ENCODE data around the gene TDP1. TPM values are rescaled to one million over a fixed set of nuclear protein-coding genes. Genes with fewer than 3 reads are reported as not detected.

The TDP1 gene
- total RNA-seq, 1 experiment from 2014 or later: 23.9 TPM

GRCh38 chr14:89983375-89983774 lies 27.6 kb downstream of the TDP1 start:
- Histone ChIP-seq H3K27ac (ENCODE audit: low read length) (no peak overlapping the region), H3K4me3 (ENCODE audit: low read depth in 2 of 2, low read length in 2 of 2) (no peak overlapping the region), H3K27me3 (ENCODE audit: control insufficient read depth, insufficient read depth, low read length) (no peaks in the 10 kb centered on the region), H3K4me1 (ENCODE audit: control insufficient read depth, insufficient read depth, low read length) (no peaks in the 10 kb centered on the region), H3K36me3 (ENCODE audit: control insufficient read depth, insufficient read depth, low read length) (peaks cover 11% of the 10 kb centered on the region), H3K9me3 (ENCODE audit: control insufficient read depth, insufficient read depth, low read depth, low read length) (no peaks in the 10 kb centered on the region)
- ATAC-seq: no peak
- in situ Hi-C loops (cut with HindIII; ENCODE audit: low pct_unique_long_range_greater_than_20kb, low sequenced_read_pairs): no loop called here
- POLR2A ChIA-PET: no interaction called here
- intact Hi-C loops (cut with micrococcal nuclease; ENCODE audit: unreplicated experiment): no loop called here
- no peak for DNase-seq (ENCODE audit: low read depth, low spot score)
- BruUV-seq (replicated peaks): no TSS peak
- CTCF ChIA-PET: no interaction called here
- TF ChIP-seq REST (IDR thresholded peaks at IDR 0.05; ENCODE audit: insufficient read depth in 1 of 2, low read depth in 2 of 2, low read length in 1 of 2) (no peak), CTCF (IDR thresholded peaks at IDR 0.05) (no peak)

- TF ChIP-seq REST (IDR thresholded peaks at IDR 0.05; ENCODE audit: insufficient read depth in 1 of 2, low read depth in 2 of 2, low read length in 1 of 2) (no peak), POLR2AphosphoS5 (IDR thresholded peaks at IDR 0.05; ENCODE audit: low read depth, low read length) (no peak), SIN3A (IDR thresholded peaks at IDR 0.05; ENCODE audit: borderline replicate concordance, insufficient read depth, low read depth, low read length) (no peak), CTCF (IDR thresholded peaks at IDR 0.05) (no peak)
- ATAC-seq (no peak), DNase-seq (ENCODE audit: low read depth, low spot score) (no peak)
- Histone ChIP-seq H3K9me3 (ENCODE audit: control insufficient read depth, insufficient read depth, low read depth, low read length) (no peaks in the 10 kb centered on the region), H3K27ac (ENCODE audit: low read length) (no peak overlapping the region), H3K4me3 (ENCODE audit: low read depth in 2 of 2, low read length in 2 of 2) (no peak overlapping the region), H3K36me3 (ENCODE audit: control insufficient read depth, insufficient read depth, low read length) (peaks cover 8% of the 10 kb centered on the region), H3K27me3 (ENCODE audit: control insufficient read depth, insufficient read depth, low read length) (no peaks in the 10 kb centered on the region), H3K4me1 (ENCODE audit: control insufficient read depth, insufficient read depth, low read length) (no peaks in the 10 kb centered on the region)
- intact Hi-C loops (cut with micrococcal nuclease; ENCODE audit: unreplicated experiment): no loop called here
- ChIA-PET POLR2A (no interaction called here), CTCF (no interaction called here)
- in situ Hi-C loops (cut with HindIII; ENCODE audit: low pct_unique_long_range_greater_than_20kb, low sequenced_read_pairs): no loop called here
- no TSS peak for BruUV-seq (replicated peaks)
Measured at GRCh38 chr14:89986462-89987160, 30.9 kb downstream of the TDP1 start.
